DND-41 (cell line): ENCODE measurements around the gene VLDLR.

ENCODE experiments used
- EZH2 ChIP-seq: IDR thresholded peaks from 3 replicates; pipeline ENCODE4 v1.6.1; 2012; ENCODE audit warnings: borderline replicate concordance, low read depth, mild to moderate bottlenecking, moderate library complexity, low read length, inconsistent platforms; ENCODE audit not compliant: severe bottlenecking
- TF ChIP-seq, protein P1 (sequence below): IDR thresholded peaks from 2 replicates; pipeline ENCODE4 v1.5.1; 2012; ENCODE audit warnings: borderline replicate concordance, low read length, moderate library complexity, mild to moderate bottlenecking; ENCODE audit not compliant: poor library complexity, severe bottlenecking; ENCODE audit errors: extremely low read depth

DNA sequence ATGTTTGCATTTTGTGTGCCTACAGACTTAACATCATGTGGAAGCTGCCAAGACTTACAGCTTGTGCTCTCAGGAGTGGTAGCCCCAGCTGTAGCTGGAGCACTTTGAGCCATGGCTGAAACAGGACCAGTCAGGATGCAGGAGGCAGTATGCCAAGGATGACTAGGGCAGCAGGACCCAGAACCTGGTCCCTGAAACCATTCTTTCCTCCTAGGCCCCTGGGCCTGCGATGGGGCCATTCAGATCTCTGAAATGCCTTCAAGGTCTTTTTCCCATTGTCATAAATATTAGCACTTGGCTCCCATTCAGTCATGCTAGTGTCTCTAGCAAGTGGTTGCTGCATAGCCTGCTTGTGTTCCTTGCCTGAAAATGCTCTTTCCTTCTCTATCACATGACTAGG is 29.6 kb upstream of the VLDLR start:
- TF ChIP-seq, protein P1, sequence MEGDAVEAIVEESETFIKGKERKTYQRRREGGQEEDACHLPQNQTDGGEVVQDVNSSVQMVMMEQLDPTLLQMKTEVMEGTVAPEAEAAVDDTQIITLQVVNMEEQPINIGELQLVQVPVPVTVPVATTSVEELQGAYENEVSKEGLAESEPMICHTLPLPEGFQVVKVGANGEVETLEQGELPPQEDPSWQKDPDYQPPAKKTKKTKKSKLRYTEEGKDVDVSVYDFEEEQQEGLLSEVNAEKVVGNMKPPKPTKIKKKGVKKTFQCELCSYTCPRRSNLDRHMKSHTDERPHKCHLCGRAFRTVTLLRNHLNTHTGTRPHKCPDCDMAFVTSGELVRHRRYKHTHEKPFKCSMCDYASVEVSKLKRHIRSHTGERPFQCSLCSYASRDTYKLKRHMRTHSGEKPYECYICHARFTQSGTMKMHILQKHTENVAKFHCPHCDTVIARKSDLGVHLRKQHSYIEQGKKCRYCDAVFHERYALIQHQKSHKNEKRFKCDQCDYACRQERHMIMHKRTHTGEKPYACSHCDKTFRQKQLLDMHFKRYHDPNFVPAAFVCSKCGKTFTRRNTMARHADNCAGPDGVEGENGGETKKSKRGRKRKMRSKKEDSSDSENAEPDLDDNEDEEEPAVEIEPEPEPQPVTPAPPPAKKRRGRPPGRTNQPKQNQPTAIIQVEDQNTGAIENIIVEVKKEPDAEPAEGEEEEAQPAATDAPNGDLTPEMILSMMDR: no peak
- no peak for TF ChIP-seq EZH2
